Muscle of leg (tissue), 16 donors: ENCODE data around the gene ZBTB9. TPM values are rescaled to one million over a fixed set of nuclear protein-coding genes. Genes with fewer than 3 reads are reported as not detected.

ENCODE experiments used
- DNase-seq: peaks from one replicate; pipeline ENCODE4 v3.0.0; 2013
- H3K27ac ChIP-seq: one replicate; pipeline ENCODE4 v1.5.1; 2013; ENCODE audit warnings: mild to moderate bottlenecking, low read length, control low read depth
- H3K27me3 ChIP-seq: one replicate; pipeline ENCODE4 v1.6.1; 2013; ENCODE audit warnings: low read length; ENCODE audit not compliant: control insufficient read depth, insufficient read depth
- H3K36me3 ChIP-seq: one replicate; pipeline ENCODE4 v1.6.1; 2013; ENCODE audit warnings: low read length; ENCODE audit not compliant: control insufficient read depth, insufficient read depth
- H3K4me1 ChIP-seq: one replicate; pipeline ENCODE4 v1.6.1; 2013; ENCODE audit warnings: low read length; ENCODE audit not compliant: control insufficient read depth, insufficient read depth
- H3K4me3 ChIP-seq: one replicate; pipeline ENCODE4 v1.5.1; 2013; ENCODE audit warnings: low read length, control low read depth
- H3K9me3 ChIP-seq: replicated peaks from 2 replicates; pipeline ENCODE4 v1.6.1; 2013; ENCODE audit warnings: low read depth, low read length; ENCODE audit not compliant: control insufficient read depth
- WGBS: methylation state at CpG from one replicate; pipeline ENCODE4 v1.1.5; 2013; ENCODE audit warnings: missing lambda C conversion rate; ENCODE audit not compliant: insufficient coverage; 5-methylcytosine and 5-hydroxymethylcytosine counted together
- long read RNA-seq, 11 donors: transcript quantifications; one replicate each; lab custom pipeline, GENCODE V29; 2026
- polyA plus RNA-seq, 8 donors: library from polyadenylated mRNA; unstranded; fragments of 120-200 nt; gene quantifications; one replicate each; pipeline versions ENCODE4 v1.2.1 to v1.2.3, GENCODE V29; 2013; ENCODE audit warnings: inconsistent platforms in 1 of 8, low replicate concordance in 1 of 8; ENCODE audit not compliant: insufficient read length in 8 of 8, insufficient read depth in 1 of 8
- total RNA-seq: library from RNA; stranded (reverse); fragments of 120-200 nt; gene quantifications from one replicate; pipeline ENCODE4 v1.2.4, GENCODE V29; 2013

The ZBTB9 gene
- total RNA-seq (4.7 TPM), polyA plus RNA-seq (1 to 10 TPM; 6.2 to 9.0 (median 8.0) TPM)
- long read RNA-seq, donor 1, partial matches to known transcripts: 0 of 3 reads
- long read RNA-seq, donor 1, other reads (novel, unspliced or antisense): 0 of 3 reads
- long read RNA-seq, donor 2: 0 reads
- long read RNA-seq, donor 3, transcript ZBTB9-201 (2 exons, 2,716 nt): major isoform, 7 of 7 reads
- long read RNA-seq, donor 3, partial matches to known transcripts: 0 of 7 reads
- long read RNA-seq, donor 3, other reads (novel, unspliced or antisense): 0 of 7 reads
- long read RNA-seq, donor 4, partial matches to known transcripts: 0 of 3 reads
- long read RNA-seq, donor 4, other reads (novel, unspliced or antisense): 0 of 3 reads
- long read RNA-seq, donor 5, partial matches to known transcripts: 0 of 3 reads
- long read RNA-seq, donor 5, other reads (novel, unspliced or antisense): 0 of 3 reads
- long read RNA-seq, donor 6, transcript ZBTB9-201 (2 exons, 2,716 nt): major isoform, 6 of 6 reads
- long read RNA-seq, donor 6, partial matches to known transcripts: 0 of 6 reads
- long read RNA-seq, donor 6, other reads (novel, unspliced or antisense): 0 of 6 reads
- long read RNA-seq, donor 7, partial matches to known transcripts: 0 of 1 reads
- long read RNA-seq, donor 7, other reads (novel, unspliced or antisense): 0 of 1 reads
- long read RNA-seq, donor 8: 0 reads
- long read RNA-seq, donor 9, transcript ZBTB9-201 (2 exons, 2,716 nt): major isoform, 7 of 7 reads
- long read RNA-seq, donor 9, partial matches to known transcripts: 0 of 7 reads
- long read RNA-seq, donor 9, other reads (novel, unspliced or antisense): 0 of 7 reads
- long read RNA-seq, donor 10, partial matches to known transcripts: 0 of 3 reads
- long read RNA-seq, donor 10, other reads (novel, unspliced or antisense): 0 of 3 reads
- long read RNA-seq, donor 11, transcript ZBTB9-201 (2 exons, 2,716 nt): major isoform, 6 of 6 reads
- long read RNA-seq, donor 11, partial matches to known transcripts: 0 of 6 reads
- long read RNA-seq, donor 11, other reads (novel, unspliced or antisense): 0 of 6 reads

GRCh38 chr6:33454009-33454946 is at the start of gene ZBTB9:
Gene ZBTB9 (plus strand): TSS chr6:33454576. CDS start chr6:33455101, 525 bp downstream.
- H3K9me3 ChIP-seq: no peaks in the 10 kb centered on the region
- peak within 1 kb of the TSS; percentile 97 for H3K4me3 ChIP-seq
- peaks cover 16% of the 10 kb centered on the region for H3K4me1 ChIP-seq
- peaks cover 21% of the 10 kb centered on the region for H3K36me3 ChIP-seq
- peak; percentile 98 for DNase-seq
- H3K27ac ChIP-seq: peak within 1 kb of the TSS; percentile 76
- 0% methylated on average over 53 of the region's 65 CpGs for WGBS
- H3K27me3 ChIP-seq: no peaks in the 10 kb centered on the region

- no peak overlapping the region for H3K27ac ChIP-seq
- H3K4me1 ChIP-seq: peaks cover 3% of the 10 kb centered on the region
- H3K36me3 ChIP-seq: peaks cover 41% of the 10 kb centered on the region
- H3K9me3 ChIP-seq: no peaks in the 10 kb centered on the region
- DNase-seq: no peak
- H3K27me3 ChIP-seq: no peaks in the 10 kb centered on the region
- WGBS: 93% methylated on average over 14 of the region's 17 CpGs
- H3K4me3 ChIP-seq: no peak overlapping the region
Observed at GRCh38 chr6:33404884-33405283, 49.5 kb upstream of the ZBTB9 start.

GRCh38 chr6:33405386-33405940 is 48.9 kb upstream of the ZBTB9 start:
- no peak overlapping the region for H3K27ac ChIP-seq
- no peaks in the 10 kb centered on the region for H3K27me3 ChIP-seq
- peak; percentile 7 for DNase-seq
- H3K9me3 ChIP-seq: no peaks in the 10 kb centered on the region
- WGBS: 92% methylated on average over 15 of the region's 15 CpGs
- peaks cover 41% of the 10 kb centered on the region for H3K36me3 ChIP-seq
- H3K4me1 ChIP-seq: peaks cover 3% of the 10 kb centered on the region
- no peak overlapping the region for H3K4me3 ChIP-seq

GRCh38 chr6:33406126-33406525 is 48.2 kb upstream of the ZBTB9 start:
- H3K27ac ChIP-seq: no peak overlapping the region
- no peak for DNase-seq
- H3K36me3 ChIP-seq: peaks cover 41% of the 10 kb centered on the region
- H3K27me3 ChIP-seq: no peaks in the 10 kb centered on the region
- no peaks in the 10 kb centered on the region for H3K9me3 ChIP-seq
- 93% methylated on average over 13 of the region's 17 CpGs for WGBS
- H3K4me3 ChIP-seq: no peak overlapping the region
- peaks cover 3% of the 10 kb centered on the region for H3K4me1 ChIP-seq

GRCh38 chr6:33407132-33407718 is 47.2 kb upstream of the ZBTB9 start:
- H3K27me3 ChIP-seq: no peaks in the 10 kb centered on the region
- peaks cover 12% of the 10 kb centered on the region for H3K4me1 ChIP-seq
- peak; percentile 67 for DNase-seq
- WGBS: 96% methylated on average over 3 of the region's 5 CpGs
- H3K4me3 ChIP-seq: no peak overlapping the region
- no peak overlapping the region for H3K27ac ChIP-seq
- H3K36me3 ChIP-seq: peaks cover 43% of the 10 kb centered on the region
- H3K9me3 ChIP-seq: no peaks in the 10 kb centered on the region

- Histone ChIP-seq H3K4me3 (peak overlapping the region; percentile 75), H3K27me3 (no peaks in the 10 kb centered on the region), H3K27ac (peak overlapping the region; percentile 100), H3K36me3 (peaks cover 46% of the 10 kb centered on the region), H3K9me3 (no peaks in the 10 kb centered on the region), H3K4me1 (peaks cover 12% of the 10 kb centered on the region)
- peak; percentile 99 for DNase-seq
- under 1% methylated on average over 46 of the region's 65 CpGs for WGBS
Observed at GRCh38 chr6:33410050-33410710, 44.2 kb upstream of the ZBTB9 start.

GRCh38 chr6:33410711-33411631 is 43.4 kb upstream of the ZBTB9 start, which contains the start of gene PHF1:
Gene PHF1 (plus strand): TSS chr6:33411014. CDS start chr6:33412264, 1,250 bp downstream.
- WGBS: under 1% methylated on average over 43 of the region's 67 CpGs
- Histone ChIP-seq H3K4me1 (peaks cover 16% of the 10 kb centered on the region), H3K9me3 (no peaks in the 10 kb centered on the region), H3K27ac (peak within 1 kb of the TSS; percentile 100), H3K27me3 (no peaks in the 10 kb centered on the region), H3K36me3 (peaks cover 46% of the 10 kb centered on the region), H3K4me3 (peak within 1 kb of the TSS; percentile 75)
- DNase-seq: no peak

GRCh38 chr6:33411632-33412005 is 42.8 kb upstream of the ZBTB9 start:
- Histone ChIP-seq H3K4me1 (peaks cover 22% of the 10 kb centered on the region), H3K36me3 (peaks cover 46% of the 10 kb centered on the region), H3K9me3 (no peaks in the 10 kb centered on the region), H3K4me3 (peak overlapping the region; percentile 70), H3K27ac (peak overlapping the region; percentile 97), H3K27me3 (no peaks in the 10 kb centered on the region)
- no peak for DNase-seq
- 63% methylated on average over 5 of the region's 6 CpGs for WGBS
